ENCODE results near the gene CTCFL.

DNA sequence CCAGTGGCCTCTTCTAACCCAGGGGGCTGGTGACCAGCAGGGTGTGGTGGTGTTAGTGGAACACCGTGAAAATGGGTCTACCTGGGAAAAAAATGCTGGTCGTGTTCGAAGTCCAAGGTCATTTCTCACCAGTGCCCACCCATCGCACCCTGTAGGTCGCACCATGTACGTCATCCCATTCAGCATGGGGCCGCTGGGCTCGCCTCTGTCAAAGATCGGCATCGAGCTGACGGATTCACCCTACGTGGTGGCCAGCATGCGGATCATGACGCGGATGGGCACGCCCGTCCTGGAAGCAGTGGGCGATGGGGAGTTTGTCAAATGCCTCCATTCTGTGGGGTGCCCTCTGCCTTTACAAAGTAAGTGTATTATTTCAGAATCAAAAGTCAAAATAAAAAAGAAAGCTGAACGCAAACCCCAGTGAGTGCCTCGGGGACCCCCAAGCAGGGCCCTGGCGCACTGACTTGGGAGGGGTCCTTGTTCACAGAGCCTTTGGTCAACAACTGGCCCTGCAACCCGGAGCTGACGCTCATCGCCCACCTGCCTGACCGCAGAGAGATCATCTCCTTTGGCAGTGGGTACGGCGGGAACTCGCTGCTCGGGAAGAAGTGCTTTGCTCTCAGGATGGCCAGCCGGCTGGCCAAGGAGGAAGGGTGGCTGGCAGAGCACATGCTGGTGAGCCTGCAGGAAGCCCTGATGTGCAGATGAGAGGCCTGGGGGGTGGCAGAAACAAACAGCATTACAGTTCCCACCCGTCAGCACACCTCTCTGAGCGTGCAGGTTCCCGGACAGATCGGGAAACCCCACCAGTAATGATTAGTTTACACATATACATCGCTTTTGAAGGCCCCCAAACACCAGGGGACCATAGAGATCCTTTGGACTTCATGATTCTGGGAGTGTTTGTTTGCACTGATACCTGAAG is 37.9 kb upstream of the CTCFL start:
- TF ChIP-seq, protein P1, sequence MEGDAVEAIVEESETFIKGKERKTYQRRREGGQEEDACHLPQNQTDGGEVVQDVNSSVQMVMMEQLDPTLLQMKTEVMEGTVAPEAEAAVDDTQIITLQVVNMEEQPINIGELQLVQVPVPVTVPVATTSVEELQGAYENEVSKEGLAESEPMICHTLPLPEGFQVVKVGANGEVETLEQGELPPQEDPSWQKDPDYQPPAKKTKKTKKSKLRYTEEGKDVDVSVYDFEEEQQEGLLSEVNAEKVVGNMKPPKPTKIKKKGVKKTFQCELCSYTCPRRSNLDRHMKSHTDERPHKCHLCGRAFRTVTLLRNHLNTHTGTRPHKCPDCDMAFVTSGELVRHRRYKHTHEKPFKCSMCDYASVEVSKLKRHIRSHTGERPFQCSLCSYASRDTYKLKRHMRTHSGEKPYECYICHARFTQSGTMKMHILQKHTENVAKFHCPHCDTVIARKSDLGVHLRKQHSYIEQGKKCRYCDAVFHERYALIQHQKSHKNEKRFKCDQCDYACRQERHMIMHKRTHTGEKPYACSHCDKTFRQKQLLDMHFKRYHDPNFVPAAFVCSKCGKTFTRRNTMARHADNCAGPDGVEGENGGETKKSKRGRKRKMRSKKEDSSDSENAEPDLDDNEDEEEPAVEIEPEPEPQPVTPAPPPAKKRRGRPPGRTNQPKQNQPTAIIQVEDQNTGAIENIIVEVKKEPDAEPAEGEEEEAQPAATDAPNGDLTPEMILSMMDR (IDR thresholded peaks at IDR 0.05; ENCODE audit: low read depth, low read length, poor library complexity, severe bottlenecking): no peak
- TF ChIP-seq EZH2phosphoT487 (IDR thresholded peaks at IDR 0.05; ENCODE audit: borderline replicate concordance, low read length): no peak
